Renal cortical epithelial cell (primary cell): ENCODE measurements around the gene TBCD. TPM values are rescaled to one million over a fixed set of nuclear protein-coding genes. Genes with fewer than 3 reads are reported as not detected.

ENCODE experiments used
- DNase-seq: peaks from one replicate; pipeline ENCODE4 v3.0.0-alpha.2; 2011; ENCODE audit warnings: low read depth
- total RNA-seq: library from RNA; depleted of rRNA; stranded (reverse); fragments of >200 nt; gene quantifications from 2 replicates; pipeline ENCODE4 v1.2.3, GENCODE V29; 2014

Gene TBCD
- total RNA-seq: 10.6 and 38.5 TPM in 2 replicates

- DNase-seq: peak; percentile 45
Observed at GRCh38 chr17:82751571-82752370, at the start of gene TBCD. TSS of gene TBCD (plus strand) at chr17:82752065. CDS start at chr17:82752194, 129 bp downstream.

DNA sequence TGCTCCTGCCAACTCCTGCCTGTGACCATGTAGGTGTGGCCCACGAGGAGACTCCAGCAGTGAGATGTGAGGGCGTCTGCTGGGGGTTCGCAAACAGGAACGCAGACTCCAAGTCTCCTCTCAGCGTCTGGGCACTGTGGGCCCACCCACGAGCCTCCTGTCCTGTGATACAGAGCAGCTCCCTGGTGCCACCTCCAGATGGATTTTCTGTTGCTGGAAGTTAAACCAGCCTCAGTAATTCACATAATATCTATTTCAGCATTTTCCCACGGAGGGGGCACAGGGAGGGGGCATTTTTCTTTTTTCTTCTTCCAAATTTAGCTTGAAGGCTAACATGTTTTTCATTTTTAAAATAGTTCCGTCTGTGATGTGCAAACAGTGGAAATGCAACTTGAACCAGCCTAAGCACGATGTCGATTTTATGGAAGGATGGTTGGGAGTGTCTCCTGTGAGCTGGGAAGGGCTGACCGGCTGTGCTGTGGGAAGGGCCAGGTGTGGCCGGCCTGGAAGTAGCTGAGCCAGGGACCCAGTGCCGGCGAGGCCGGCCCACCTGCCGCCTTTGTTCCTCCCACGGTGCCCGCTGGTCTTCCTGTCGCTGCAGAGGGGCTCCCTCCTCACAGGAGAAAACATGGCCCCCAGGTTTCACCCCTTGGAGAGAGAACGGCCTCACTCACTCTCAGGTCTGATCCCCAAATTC, 49.5 kb upstream of the TBCD start:
- DNase-seq: no peak

DNA sequence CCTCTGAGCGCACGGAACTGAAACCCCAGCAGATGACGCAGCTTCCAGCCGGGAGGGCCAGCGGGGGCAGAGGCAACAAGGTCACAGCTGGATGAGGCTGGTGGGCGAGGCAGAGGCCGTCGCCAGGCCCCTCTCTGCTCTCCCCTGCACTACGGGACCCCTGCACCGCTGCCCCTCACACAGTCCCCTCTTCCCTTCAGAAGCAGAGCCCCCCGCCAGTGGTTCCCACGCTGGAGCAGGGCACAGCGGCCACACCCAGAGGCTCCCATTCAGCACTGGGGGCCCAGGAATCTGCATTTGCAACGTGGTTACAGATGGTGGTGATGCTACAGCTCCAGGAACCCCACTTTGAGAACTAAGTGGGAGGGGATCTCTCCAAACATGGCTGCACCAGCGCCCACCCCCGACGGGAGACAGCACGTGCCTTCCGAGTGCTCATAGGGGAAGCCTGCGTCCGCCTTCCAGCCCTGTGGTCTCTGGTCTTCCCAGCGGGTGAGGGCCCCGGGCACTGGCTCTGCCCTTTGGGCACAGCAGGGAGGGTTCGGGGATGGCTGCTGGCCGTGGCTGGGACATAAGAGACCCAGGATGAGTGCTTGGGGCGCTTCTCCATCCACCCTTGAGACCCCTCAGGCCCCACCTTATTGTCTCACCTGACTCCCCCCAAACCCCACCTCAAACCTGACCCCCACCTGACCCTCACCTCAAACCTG, 48.7 kb upstream of the TBCD start:
- no peak for DNase-seq

GRCh38 chr17:82703935-82704865, 47.7 kb upstream of the TBCD start:
- no peak for DNase-seq

DNA sequence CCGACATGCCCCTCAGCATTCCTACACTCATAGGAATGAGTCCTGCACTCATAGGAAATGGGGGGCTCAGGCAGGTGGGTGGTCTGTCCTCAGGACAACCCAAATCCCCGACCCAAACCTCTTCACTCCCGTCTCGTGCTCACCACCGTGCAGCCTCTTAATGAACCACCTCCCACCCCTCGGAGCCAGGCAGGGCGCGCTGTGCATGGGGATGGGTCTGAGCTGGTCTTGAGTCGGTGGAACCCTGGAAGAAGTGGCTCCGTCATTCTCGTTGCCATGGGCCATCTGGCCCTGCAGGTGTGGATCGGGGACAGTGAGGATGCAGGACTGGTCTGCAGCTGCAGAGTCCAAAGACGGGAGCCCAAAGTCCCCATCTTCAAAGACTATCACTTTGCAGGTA, 47.0 kb upstream of the TBCD start:
- no peak for DNase-seq

DNA sequence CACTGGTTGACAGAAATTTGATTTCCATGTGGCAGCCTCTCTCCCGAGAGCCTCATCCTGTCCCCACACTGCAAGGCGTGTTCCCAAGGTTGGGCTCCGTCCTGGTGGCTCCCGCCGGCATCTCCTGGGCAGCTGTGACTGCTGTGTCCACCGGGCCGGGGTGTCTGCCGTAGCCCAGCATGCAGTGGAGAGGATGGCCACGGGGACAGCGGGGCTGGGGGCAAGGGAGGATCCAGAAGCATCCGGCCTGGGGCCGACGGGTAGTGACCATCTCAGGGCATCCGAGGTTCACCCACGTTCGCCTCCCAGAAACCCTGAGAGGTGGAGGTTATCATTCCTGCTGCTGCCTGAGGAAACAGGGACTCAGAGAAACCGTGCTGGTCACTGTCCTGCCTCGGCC, 46.1 kb upstream of the TBCD start:
- DNase-seq: no peak

- DNase-seq: no peak
Observed at GRCh38 chr17:82709024-82709675, 42.7 kb upstream of the TBCD start.

DNA sequence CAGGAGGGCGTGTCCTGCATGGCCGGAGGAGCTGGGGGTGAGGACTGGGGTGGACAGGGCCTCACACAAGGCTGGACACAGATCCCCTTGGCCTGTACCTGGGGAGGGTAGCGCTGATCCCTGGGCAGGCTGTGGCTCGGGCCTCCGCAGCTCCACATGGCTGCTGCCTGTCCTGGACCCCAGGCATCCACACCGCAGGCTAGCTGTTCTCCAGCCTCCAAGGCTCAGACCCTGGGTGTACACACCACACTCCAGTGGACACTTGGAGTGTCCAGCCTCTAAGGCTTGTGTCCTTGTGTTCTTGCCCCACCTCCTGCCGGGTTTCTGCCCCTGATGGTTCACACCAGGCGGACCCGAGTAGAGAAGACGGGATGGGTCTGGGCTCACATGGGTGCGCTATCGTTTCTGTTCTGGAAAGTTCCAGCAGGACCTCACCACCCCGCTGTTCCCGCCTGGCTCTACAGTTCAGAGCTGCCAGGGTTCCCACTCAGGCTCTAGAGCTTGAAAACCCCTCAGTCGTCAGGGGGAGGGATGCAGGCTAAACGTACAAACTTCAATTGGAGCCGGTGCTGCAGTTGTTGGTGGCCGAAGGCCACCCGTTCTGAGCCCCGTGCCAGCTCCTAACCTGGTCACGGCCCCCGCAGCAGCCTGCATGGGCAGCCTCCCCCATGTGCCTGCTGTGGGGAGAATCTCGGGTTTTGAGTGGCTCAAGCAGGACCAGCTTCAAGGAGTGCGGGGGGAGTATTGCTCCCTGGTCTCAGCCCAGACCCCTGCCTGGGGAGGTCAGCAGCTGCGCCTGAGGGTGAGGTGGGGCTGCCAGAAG, 42.0 kb upstream of the TBCD start:
- no peak for DNase-seq

DNA sequence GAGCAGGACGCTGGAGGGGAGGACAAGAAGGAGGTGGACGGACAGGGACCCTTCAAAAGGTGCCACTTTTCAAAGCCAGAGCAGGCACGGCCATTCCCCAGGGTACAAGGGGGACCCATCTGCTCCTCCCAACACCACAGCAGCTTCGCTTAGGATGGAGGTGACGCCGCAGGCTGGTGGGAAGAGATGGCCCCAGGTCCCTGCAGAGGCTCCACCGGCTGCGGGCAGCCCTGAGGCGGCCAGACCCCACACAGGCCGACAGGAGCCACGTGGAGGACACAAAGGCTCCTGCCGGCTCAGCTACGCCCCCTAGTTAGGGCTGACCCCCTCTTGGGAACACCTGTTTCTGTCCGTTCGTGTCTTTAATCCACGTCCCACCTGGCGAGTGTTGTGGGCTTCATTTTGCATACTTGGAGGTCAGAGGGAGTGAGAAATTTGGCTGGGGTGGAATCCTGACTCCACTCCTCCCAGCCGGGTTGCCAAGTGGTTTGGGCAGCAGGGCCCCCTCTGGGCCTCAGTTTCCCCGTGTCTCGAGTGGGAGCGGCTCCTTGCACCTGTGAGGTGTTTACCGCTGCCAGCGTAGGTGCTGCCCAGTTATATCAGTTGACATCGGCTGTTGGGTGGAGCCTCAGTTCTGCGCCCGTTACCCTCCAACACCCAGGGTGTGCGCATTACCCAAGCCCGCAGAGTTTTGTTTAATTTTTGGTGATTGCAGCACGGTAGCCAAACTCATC, 41.2 kb upstream of the TBCD start:
- no peak for DNase-seq

DNA sequence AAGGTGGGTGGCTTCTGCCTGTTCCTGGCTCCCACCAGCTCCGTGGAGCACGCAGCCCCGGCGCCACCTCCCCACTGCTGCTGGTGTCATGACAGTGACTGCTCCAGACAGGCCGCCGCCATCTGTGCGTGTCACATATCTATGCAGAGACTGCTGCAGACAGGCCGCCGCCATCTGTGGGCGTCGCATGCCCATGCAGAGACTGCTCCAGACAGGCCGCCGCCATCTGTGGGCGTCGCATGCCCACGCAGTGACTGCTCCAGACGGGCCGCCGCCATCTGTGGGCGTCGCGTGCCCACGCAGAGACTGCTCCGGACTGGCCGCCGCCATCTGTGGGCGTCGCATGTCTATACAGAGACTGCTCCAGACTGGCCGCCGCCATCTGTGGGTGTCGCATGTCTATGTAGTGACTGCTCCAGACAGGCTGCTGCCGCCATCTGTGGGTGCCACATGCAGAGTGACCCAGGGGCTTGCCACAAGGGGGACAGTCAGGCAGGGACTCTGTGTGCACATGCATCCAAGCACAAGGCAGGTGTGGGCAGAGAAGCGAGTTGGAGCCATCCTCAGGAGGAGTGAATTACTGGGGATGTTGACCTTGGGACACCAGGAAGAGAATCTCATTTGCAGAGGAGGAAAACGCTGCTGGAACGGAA, 38.7 kb upstream of the TBCD start:
- no peak for DNase-seq

DNA sequence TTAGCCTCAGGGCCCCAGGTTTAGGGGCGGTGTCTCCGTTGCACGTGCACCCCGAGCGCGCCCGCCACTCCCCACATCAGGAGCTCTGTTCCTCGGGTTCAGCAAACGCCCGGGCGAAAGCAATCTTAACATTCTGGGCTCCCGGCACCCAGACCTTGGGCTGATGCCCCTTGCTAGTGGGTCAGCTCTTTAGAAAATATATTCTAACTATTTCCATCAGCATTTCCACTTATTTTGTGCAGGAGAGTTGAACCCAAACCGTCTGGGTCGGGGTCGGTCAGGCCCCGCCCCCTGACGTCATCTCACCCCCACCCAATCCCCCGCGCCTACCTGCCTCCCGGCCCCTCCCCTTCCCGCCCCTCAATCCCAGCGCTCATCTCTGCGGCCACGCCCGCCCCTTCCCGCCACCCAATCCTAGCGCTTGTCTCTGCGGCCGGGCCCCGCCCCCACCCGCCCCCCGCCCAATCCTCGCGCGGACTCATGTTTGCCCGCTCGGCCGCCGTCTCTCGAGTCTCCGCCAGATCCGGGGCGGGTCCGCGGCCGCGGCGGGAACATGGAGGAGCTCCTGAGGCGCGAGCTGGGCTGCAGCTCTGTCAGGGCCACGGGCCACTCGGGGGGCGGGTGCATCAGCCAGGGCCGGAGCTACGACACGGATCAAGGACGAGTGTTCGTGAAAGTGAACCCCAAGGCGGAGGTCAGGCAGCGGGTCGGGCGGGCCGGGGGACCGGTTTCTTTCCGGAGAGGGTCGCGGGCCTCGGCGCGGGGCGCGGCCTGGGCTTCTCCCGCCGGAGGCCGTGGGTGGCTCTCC, 35.5 kb upstream of the TBCD start, which contains the start of gene FN3KRP:
FN3KRP (plus strand) TSS at position 504 of the 808 bp plus-strand sequence; CDS start at position 554, 50 bp downstream.
- DNase-seq: peak; percentile 73

DNA sequence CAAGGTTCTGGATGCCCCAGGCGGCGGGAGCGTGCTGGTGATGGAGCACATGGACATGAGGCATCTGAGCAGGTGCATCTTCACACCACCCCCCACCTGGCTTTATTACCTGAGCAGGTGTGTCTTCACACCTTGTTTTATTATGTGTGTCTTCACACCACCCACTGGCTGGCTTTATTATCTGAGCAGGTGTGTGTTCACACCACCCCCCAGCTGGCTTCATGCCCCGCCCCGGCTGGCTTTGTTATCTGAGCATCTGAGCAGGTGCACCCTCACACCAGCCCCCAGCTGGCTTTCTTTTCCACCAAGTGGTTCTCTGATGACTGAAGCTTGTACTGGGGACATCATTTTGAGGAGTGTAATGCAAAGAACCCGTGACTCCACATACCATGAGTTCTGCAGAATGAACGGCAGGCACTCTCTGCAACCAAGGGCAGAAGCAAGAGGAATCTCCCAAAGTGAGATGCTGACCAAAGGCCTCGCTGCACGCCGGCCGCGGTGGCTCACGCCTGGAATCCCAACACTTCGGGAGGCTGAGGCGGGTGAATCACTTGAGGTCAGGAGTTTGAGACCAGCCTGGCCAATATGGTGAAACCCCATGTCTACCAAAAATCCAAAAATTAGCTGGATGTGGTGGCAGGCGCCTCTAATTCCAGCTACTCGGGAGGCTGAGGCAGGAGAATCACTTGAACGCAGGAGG, 32.7 kb upstream of the TBCD start:
- no peak for DNase-seq

- DNase-seq: no peak
Observed at GRCh38 chr17:82720204-82720603, 31.7 kb upstream of the TBCD start.

- no peak for DNase-seq
Observed at GRCh38 chr17:82722341-82723013, 29.4 kb upstream of the TBCD start.

DNA sequence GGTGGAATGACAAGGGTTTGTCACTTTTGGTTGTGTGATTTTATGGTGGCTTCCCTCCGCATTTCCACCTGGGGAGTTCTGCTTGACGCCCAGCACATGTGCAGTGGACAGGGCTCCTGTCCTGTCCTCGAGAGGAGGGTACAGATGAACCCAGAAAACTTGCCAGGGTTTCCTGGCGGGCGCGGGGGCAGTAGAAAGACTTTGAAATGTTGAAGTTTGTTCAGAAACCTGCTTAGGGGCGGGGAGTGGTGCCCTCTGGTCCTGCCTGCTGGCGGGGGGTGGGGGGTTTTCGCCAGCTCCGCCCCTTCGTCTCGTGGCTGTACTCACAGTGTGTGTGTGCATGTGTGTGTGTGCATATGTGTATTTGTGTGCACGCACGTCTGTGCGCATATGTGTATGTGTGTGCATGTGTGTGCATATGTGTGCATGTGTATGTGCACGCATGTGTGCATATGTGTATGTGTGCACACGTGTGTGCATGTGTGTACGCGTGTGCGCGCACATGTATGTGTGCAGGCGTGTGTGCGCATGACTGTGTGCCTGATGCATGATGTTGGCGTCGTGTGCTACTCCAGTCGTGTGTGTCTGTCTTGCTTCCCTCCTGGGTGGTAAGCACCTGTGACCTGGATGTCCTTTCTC, 28.6 kb upstream of the TBCD start:
- no peak for DNase-seq

- DNase-seq: no peak
Observed at GRCh38 chr17:82726427-82726826, 25.4 kb upstream of the TBCD start.
